Measurements from ENCODE around the gene CEMP1.

CEMP1 gene

DNA sequence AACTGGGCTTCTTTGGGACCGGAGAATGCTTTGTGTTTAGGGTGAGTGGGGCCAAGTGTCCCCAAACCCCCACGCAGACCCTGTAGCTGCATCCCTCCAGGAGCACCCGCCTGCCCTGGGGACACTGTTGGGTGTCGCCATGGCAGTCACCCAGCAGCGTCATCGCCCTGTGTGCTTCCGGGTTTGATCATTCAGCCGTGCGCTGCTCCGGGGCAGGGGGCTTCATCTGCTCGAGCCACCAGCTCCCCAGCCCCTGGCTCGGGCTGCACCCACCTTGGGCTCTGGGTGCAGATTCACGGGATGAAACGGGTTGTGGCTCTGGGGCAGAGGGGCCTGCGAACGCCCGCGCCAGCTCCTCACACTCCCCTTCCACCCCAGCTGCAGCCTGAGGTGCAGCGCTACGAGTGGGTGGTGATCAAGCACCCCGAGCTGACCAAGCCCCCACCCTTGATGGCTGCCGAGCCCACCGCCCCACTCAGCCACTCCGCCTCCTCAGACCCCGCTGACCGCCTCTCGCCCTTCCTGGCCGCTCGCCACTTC, 31.2 kb downstream of the CEMP1 start:
- Histone ChIP-seq H3K4me2 (no peak overlapping the region), H3K9ac (no peak overlapping the region), H3K9me3 (no peaks in the 10 kb centered on the region), H3K27me3 (no peaks in the 10 kb centered on the region), H3K4me1 (peaks cover 74% of the 10 kb centered on the region), H3K27ac (no peak overlapping the region), H3K4me3 (no peak overlapping the region), H3K36me3 (peaks cover 66% of the 10 kb centered on the region), H4K20me1 (peaks cover 81% of the 10 kb centered on the region)
- no peak for TF ChIP-seq Cebpa-rat (IDR thresholded peaks at IDR 0.05)

DNA sequence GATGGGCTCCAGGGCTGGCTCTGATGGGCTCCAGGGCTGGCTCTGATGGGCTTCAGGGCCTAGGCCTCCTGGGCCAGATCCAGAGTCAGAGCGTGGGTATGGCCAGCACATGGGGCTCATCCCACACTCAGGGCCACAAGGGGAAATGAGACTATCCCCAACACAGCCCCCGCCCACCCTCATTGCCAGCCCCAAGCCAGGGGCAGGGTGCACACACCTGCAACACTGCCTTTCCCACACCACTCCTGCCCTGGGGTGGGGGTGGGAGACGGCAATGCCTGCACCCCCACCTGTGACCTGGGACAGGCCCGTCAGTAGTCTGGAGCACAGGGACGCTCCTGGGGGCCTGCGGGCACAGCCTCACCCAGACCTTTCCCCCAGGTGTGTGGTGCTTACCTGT, 31.8 kb downstream of the CEMP1 start:
- Histone ChIP-seq H3K9ac (0 out of 2 replicates have a peak overlapping the region, but pooled peaks have one; percentile 54), H3K36me3 (peaks cover 66% of the 10 kb centered on the region), H4K20me1 (peaks cover 86% of the 10 kb centered on the region), H3K4me1 (peaks cover 74% of the 10 kb centered on the region), H3K27ac (no peak overlapping the region; the same call in 1 of the 2 replicates), H3K9me3 (no peaks in the 10 kb centered on the region), H3K4me2 (no peak overlapping the region), H3K27me3 (no peaks in the 10 kb centered on the region), H3K4me3 (no peak overlapping the region)
- no peak for TF ChIP-seq Cebpa-rat (IDR thresholded peaks at IDR 0.05)

DNA sequence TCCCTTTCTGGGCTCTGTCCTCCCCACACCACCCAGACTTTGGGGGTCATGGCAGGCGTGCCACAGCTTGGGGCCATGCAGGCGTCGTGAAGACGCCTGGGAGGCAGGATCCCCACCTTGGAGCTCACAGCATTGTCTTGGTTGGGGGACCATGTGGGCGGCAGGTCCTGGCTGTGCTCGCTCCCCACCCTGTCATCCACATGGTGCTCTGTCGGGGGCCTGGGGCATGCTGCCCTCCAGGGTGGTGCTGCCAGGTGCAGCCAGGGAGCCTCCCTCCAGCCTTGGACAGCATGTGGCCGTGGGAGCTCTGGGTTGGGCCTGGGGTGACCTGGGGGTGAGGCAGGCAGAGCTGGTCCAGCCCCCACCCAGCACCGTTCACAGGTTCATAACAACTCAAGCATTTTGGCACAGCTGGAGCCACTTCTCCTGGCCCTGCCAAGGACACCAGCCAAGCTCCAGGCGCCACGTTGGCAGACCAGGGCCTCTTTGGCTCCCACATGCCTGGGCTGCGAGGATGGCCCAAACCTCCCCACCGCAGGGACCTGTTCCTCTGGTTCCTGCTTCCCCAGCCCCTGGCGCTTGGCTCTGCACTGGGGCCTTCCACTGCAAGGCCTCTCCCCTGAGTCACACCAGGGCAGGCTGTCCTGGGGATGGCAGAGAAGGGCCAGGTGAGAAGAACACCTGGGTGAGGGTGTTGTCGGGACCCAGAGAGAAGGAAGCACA, 32.5 kb downstream of the CEMP1 start:
- H3K4me2 ChIP-seq, result peak overlapping the region; percentile 65
- peak overlapping the region; percentile 54 for H3K9ac ChIP-seq
- H3K4me3 ChIP-seq, result no peak overlapping the region
- H3K9me3 ChIP-seq, result no peaks in the 10 kb centered on the region
- peaks cover 94% of the 10 kb centered on the region for H4K20me1 ChIP-seq
- H3K27ac ChIP-seq, result peak overlapping the region; percentile 71
- H3K27me3 ChIP-seq, result no peaks in the 10 kb centered on the region
- H3K4me1 ChIP-seq, result peaks cover 74% of the 10 kb centered on the region
- peaks cover 67% of the 10 kb centered on the region for H3K36me3 ChIP-seq
- no peak for TF ChIP-seq Cebpa-rat (IDR thresholded peaks at IDR 0.05)

DNA sequence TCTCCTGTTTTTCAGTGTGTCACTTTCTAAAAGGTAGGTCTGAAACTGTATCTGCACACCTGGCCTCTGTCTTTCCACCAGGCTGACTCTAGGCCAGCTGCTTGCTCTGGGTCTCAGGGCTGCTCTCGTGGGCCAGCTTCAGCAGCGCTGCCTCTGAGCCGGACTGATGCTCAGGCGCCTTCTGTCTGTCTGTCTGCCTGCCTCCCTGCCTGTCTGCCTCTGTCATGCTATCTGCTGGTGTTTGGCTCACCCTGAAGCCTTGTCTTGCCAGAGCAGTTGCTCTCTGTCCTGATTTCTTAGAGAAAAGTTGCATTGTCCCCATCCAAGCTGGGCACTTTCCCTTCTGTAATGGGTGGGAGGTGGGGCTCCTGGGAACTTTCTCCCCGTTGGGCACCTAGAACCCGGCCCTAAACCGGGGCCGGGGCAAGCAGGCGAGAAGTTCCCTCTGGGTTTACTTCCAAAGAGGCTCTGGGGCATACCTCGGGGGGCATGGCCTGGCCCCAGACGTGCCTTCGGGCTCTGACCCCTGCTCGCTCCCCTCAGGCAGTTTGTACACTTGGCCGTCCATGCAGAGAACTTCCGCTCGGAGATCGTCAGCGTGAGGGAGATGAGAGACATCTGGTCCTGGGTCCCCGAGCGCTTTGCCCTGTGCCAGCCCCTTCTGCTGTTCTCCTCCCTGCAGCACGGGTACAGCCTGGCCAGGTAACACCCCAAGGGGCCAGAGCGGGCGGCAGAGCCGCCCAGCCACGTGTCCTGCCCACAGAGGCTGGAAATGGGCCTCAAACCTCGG, 33.3 kb downstream of the CEMP1 start:
- Histone ChIP-seq H3K9me3 (no peaks in the 10 kb centered on the region), H3K4me3 (no peak overlapping the region), H4K20me1 (peaks cover 100% of the 10 kb centered on the region), H3K27me3 (no peaks in the 10 kb centered on the region), H3K4me2 (peak overlapping the region; percentile 65), H3K36me3 (peaks cover 74% of the 10 kb centered on the region), H3K27ac (peak overlapping the region; percentile 71), H3K9ac (peak overlapping the region; percentile 54), H3K4me1 (peaks cover 73% of the 10 kb centered on the region)
- TF ChIP-seq Cebpa-rat (IDR thresholded peaks at IDR 0.05), result no peak

DNA sequence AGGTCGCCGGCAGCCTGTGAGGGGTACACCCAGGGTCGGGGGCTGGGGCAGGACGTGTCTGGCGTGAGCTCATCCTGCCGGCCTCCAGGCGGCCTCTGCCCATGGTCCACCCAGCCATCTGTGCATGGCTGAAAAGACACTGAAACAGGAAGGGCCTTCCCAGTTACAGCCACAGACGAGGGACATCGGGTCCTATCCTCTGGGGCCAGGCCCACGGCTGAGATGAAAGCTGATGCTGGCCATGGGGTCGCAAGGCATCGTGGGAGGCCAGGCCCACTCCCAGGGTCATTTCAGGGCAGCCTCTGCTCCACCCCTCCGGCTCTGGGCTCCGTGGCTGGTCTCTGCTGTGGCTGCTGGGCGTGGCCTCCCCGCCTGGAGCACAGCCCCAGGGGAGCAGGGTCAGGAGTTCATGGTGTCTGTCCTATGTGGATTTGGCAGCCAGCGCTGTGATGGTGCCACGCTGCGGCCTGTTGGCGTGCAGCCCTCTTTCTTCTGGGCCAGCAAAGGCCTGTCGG, 34.0 kb downstream of the CEMP1 start:
- Histone ChIP-seq H3K36me3 (peaks cover 74% of the 10 kb centered on the region), H3K4me3 (peak overlapping the region; percentile 11; the same call in 1 of the 2 replicates), H3K27ac (peak overlapping the region; percentile 71), H3K9ac (peak overlapping the region; percentile 54), H3K4me1 (peaks cover 66% of the 10 kb centered on the region), H3K27me3 (no peaks in the 10 kb centered on the region), H3K4me2 (peak overlapping the region; percentile 65), H3K9me3 (no peaks in the 10 kb centered on the region), H4K20me1 (peaks cover 100% of the 10 kb centered on the region)
- TF ChIP-seq Cebpa-rat (IDR thresholded peaks at IDR 0.05), result no peak

DNA sequence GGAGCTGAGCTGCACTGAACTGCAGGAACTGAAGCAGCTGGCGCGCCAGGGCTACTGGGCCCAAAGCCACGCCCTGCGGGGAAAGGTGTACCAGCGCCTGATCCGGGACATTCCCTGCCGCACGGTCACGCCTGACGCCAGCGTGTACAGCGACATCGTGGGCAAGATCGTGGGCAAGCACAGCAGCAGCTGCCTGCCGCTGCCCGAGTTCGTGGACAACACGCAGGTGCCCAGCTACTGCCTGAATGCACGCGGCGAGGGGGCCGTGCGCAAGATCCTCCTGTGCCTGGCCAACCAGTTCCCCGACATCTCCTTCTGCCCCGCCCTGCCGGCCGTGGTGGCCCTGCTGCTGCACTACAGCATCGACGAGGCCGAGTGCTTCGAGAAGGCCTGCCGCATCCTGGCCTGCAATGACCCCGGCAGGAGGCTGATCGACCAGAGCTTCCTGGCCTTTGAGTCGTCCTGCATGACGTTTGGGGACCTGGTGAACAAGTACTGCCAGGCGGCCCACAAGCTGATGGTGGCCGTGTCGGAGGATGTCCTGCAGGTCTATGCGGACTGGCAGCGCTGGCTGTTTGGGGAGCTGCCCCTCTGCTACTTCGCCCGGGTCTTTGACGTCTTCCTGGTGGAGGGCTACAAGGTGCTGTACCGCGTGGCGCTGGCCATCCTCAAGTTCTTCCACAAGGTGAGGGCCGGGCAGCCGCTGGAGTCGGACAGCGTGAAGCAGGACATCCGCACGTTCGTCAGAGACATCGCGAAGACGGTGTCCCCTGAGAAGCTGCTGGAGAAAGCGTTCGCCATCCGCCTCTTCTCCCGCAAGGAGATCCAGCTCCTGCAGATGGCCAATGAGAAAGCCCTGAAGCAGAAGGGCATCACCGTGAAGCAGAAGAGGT, 34.7 kb downstream of the CEMP1 start:
- Histone ChIP-seq H3K27ac (peak overlapping the region; percentile 71; the same call in 1 of the 2 replicates), H3K27me3 (no peaks in the 10 kb centered on the region), H3K9me3 (no peaks in the 10 kb centered on the region), H3K36me3 (peaks cover 74% of the 10 kb centered on the region), H3K4me2 (peak overlapping the region; percentile 65), H3K9ac (peak overlapping the region; percentile 53; the same call in 1 of the 2 replicates), H3K4me3 (no peak overlapping the region; the same call in 1 of the 2 replicates), H3K4me1 (peaks cover 59% of the 10 kb centered on the region), H4K20me1 (peaks cover 100% of the 10 kb centered on the region)
- no peak for TF ChIP-seq Cebpa-rat (IDR thresholded peaks at IDR 0.05)

DNA sequence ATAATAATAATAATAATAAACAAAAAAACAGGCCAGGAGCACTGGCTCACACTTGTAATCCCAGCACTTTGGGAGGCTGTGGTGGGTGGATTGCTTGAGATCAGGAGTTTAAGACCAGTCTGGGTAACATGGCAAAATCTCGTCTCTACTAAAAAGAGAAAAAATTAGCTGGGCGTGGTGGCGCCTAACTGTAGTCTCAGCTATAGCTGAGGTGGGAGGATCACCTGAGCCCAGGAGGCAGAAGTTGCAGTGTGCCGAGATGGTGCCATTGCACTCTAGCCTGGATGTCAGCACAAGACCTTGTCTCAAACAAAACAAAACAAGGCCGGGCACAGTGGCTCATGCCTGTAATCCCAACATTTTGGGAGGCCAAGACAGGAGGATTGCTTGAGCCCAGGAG, 36.2 kb downstream of the CEMP1 start:
- no peak overlapping the region for H3K9ac ChIP-seq
- H3K4me1 ChIP-seq, result peaks cover 48% of the 10 kb centered on the region
- H3K9me3 ChIP-seq, result no peaks in the 10 kb centered on the region
- H3K4me3 ChIP-seq, result no peak overlapping the region
- no peak overlapping the region for H3K27ac ChIP-seq
- H3K27me3 ChIP-seq, result no peaks in the 10 kb centered on the region
- H3K36me3 ChIP-seq, result peaks cover 76% of the 10 kb centered on the region
- no peak overlapping the region for H3K4me2 ChIP-seq
- no peak for TF ChIP-seq Cebpa-rat (IDR thresholded peaks at IDR 0.05)
- peaks cover 100% of the 10 kb centered on the region for H4K20me1 ChIP-seq

DNA sequence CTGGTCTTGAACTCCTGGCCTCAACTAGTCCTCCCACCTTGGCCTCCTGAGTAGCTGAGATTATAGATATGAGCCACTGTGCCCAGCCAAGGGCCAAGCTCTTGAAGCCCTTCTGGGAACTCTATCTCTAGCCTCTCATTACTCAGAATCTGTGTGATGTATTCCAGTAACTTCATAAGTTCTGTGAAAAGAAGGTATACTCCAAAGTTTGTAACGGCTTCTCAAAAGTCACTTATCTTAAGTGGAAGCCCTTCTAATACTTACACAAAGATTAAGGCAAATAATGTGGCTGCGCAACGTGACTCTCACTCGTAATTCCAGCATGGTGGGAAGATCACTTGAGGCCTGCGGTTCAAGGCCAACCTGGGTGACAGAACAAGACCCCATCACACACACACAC, 36.6 kb downstream of the CEMP1 start:
- H3K36me3 ChIP-seq, result peaks cover 76% of the 10 kb centered on the region
- no peak overlapping the region for H3K27ac ChIP-seq
- H4K20me1 ChIP-seq, result peaks cover 100% of the 10 kb centered on the region
- H3K4me2 ChIP-seq, result no peak overlapping the region
- peaks cover 43% of the 10 kb centered on the region for H3K4me1 ChIP-seq
- no peak overlapping the region for H3K9ac ChIP-seq
- H3K4me3 ChIP-seq, result no peak overlapping the region
- TF ChIP-seq Cebpa-rat (IDR thresholded peaks at IDR 0.05), result no peak
- no peaks in the 10 kb centered on the region for H3K27me3 ChIP-seq
- no peaks in the 10 kb centered on the region for H3K9me3 ChIP-seq

DNA sequence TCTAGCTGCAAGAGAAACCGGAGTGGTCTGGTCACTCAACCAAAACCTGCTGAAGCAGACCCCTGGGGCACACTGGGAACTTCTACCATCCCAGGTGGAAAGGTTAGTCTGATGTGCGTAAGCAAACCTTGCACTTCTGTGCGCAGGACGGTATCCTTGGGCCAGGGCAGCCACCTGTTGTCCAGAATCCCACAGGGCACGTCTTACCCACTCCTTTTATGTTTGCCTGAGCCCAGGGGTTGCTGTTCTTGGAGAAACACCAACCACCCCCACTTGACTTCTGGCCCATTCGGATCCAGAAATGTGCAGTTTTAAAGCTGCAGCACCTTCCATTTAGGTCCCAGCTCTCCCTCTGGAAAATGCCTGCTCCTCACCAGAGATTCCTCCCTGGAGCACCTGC, 37.6 kb downstream of the CEMP1 start:
- H3K27me3 ChIP-seq, result no peaks in the 10 kb centered on the region
- H3K4me1 ChIP-seq, result peaks cover 35% of the 10 kb centered on the region
- H3K36me3 ChIP-seq, result peaks cover 70% of the 10 kb centered on the region
- H3K9ac ChIP-seq, result no peak overlapping the region
- peaks cover 100% of the 10 kb centered on the region for H4K20me1 ChIP-seq
- H3K4me3 ChIP-seq, result no peak overlapping the region
- TF ChIP-seq Cebpa-rat (IDR thresholded peaks at IDR 0.05), result no peak
- H3K27ac ChIP-seq, result no peak overlapping the region
- no peak overlapping the region for H3K4me2 ChIP-seq
- H3K9me3 ChIP-seq, result no peaks in the 10 kb centered on the region
